Neutrophil (primary cell): ENCODE measurements around the gene CAMK2A.

Experiments
- H3K27ac ChIP-seq: fragments of 200-600 bp; sonication (generic); 2 replicates; pipeline ENCODE4 v1.5.1; 2016; ENCODE audit warnings: mild to moderate bottlenecking, moderate library complexity
- H3K27me3 ChIP-seq: fragments of 200-600 bp; sonication (generic); 2 replicates; pipeline ENCODE4 v1.6.0; 2016; ENCODE audit warnings: mild to moderate bottlenecking
- H3K36me3 ChIP-seq: fragments of 200-600 bp; sonication (generic); 2 replicates; pipeline ENCODE4 v1.5.1; 2017
- H3K4me1 ChIP-seq, 2 experiments: fragments of 200-600 bp in 1 of 2; sonication (generic) in 1 of 2; 1 replicate in 1 of 2; 2 replicates in 1 of 2; pipeline versions ENCODE4 v1.5.1 to v1.6.1; 2013 to 2016; ENCODE audit warnings: low read depth in 1 of 2, low read length in 1 of 2, mild to moderate bottlenecking in 1 of 2, moderate library complexity in 1 of 2; ENCODE audit not compliant: control insufficient read depth in 1 of 2, insufficient read depth in 1 of 2
- H3K4me3 ChIP-seq, 2 experiments: fragments of 200-600 bp in 1 of 2; sonication (generic) in 1 of 2; 1 replicate in 1 of 2; 2 replicates in 1 of 2; pipeline ENCODE4 v1.5.1; 2013 to 2016; ENCODE audit warnings: low read depth in 1 of 2, low read length in 1 of 2, mild to moderate bottlenecking in 1 of 2, moderate library complexity in 1 of 2
- H3K9me3 ChIP-seq: fragments of 200-600 bp; sonication (generic); 2 replicates; pipeline ENCODE4 v1.5.1; 2016
- TF ChIP-seq, protein P1 (sequence below): fragments of 200-600 bp; sonication (generic); IDR thresholded peaks from 2 replicates; pipeline ENCODE4 v1.5.1; 2016; ENCODE audit warnings: antibody characterized with exemption

Gene CAMK2A

GRCh38 chr5:150217038-150217437, 72.5 kb downstream of the CAMK2A start:
- no peaks in the 10 kb centered on the region for H3K27me3 ChIP-seq
- no peaks in the 10 kb centered on the region for H3K9me3 ChIP-seq
- TF ChIP-seq, protein P1, sequence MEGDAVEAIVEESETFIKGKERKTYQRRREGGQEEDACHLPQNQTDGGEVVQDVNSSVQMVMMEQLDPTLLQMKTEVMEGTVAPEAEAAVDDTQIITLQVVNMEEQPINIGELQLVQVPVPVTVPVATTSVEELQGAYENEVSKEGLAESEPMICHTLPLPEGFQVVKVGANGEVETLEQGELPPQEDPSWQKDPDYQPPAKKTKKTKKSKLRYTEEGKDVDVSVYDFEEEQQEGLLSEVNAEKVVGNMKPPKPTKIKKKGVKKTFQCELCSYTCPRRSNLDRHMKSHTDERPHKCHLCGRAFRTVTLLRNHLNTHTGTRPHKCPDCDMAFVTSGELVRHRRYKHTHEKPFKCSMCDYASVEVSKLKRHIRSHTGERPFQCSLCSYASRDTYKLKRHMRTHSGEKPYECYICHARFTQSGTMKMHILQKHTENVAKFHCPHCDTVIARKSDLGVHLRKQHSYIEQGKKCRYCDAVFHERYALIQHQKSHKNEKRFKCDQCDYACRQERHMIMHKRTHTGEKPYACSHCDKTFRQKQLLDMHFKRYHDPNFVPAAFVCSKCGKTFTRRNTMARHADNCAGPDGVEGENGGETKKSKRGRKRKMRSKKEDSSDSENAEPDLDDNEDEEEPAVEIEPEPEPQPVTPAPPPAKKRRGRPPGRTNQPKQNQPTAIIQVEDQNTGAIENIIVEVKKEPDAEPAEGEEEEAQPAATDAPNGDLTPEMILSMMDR, result no peak
- no peak overlapping the region for H3K4me3 ChIP-seq
- H3K4me1 ChIP-seq, result no peaks in the 10 kb centered on the region
- H3K27ac ChIP-seq, result no peak overlapping the region
- no peaks in the 10 kb centered on the region for H3K36me3 ChIP-seq

DNA sequence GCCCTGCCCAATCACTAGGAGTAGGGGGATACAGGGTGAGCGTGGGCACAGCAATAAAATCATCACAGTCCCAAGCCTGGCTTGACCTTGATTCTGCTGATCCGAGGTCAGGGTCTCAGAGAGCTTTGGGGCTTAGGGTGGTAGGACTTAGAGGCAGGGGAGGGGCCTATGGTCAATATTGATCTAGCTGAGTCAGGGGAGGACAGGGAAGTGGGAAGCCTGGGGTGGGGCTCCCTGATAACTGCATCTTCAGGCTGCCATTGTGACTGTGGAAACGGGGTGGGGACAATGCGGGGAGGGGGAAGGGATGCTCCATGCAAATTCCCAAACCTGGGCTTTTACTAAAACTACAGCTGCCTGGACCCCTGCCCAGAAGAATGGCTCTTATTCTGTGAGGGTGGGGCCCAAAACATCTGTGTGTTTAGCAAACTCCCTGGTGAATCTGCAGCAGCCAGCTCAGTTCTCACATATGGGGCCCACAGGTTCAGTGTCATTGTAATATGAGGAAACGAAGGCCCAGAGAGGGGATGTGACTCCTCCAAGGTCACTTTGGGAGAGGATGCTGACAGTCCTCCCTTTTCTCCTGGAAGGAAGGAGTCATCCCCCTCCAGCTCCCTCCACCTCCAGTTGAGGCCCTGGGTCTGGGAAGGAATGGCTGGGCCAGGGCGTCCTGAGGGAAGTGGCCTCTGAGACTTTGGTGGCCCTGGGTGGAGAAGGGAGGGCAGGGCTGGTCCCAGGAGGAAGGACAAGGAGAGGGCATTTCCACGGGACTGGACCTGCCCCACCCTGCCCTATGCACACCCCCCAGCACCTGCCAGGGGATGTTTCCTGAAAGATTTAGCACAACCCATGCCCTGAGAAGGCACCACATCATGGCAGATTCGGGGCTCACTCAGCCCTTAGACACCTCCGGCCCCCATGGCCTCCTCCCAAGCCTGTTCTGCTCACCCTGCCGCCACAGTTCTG, 73.3 kb downstream of the CAMK2A start:
- H3K9me3 ChIP-seq, result no peaks in the 10 kb centered on the region
- TF ChIP-seq, protein P1, result no peak
- H3K4me1 ChIP-seq, result no peaks in the 10 kb centered on the region
- no peak overlapping the region for H3K4me3 ChIP-seq
- no peaks in the 10 kb centered on the region for H3K27me3 ChIP-seq
- H3K27ac ChIP-seq, result no peak overlapping the region
- H3K36me3 ChIP-seq, result no peaks in the 10 kb centered on the region

DNA sequence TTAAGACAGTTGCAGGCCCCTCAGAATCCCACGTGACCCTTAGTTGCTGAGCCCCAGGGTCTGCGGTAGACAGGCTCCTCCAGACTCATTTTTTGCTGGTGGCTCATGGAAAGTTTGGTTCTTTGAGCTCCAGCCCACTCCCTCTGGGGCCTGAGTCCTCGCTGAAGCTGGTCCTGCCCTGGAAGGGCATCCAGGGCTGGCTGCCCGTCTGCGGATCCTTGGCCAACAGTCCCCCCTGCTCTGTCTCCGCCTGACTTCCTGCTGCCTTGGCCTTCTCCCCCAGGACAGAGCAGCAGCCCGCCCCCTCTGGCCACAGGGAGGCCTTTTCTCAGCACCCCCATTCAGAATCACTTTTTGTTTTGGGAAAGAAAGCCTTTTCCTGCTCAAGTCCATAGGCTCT, 75.3 kb downstream of the CAMK2A start:
- no peak overlapping the region for H3K27ac ChIP-seq
- TF ChIP-seq, protein P1, result no peak
- H3K36me3 ChIP-seq, result no peaks in the 10 kb centered on the region
- H3K4me1 ChIP-seq, result peaks cover 0 to 2% of the 10 kb centered on the region in 2 experiments
- peaks cover 14% of the 10 kb centered on the region for H3K27me3 ChIP-seq
- H3K4me3 ChIP-seq, result no peak overlapping the region
- H3K9me3 ChIP-seq, result no peaks in the 10 kb centered on the region

- Histone ChIP-seq H3K36me3 (no peaks in the 10 kb centered on the region), H3K9me3 (no peaks in the 10 kb centered on the region), H3K27me3 (peaks cover 21% of the 10 kb centered on the region), H3K27ac (no peak overlapping the region), H3K4me1 (peaks cover 0 to 3% of the 10 kb centered on the region in 2 experiments), H3K4me3 (no peak overlapping the region)
- TF ChIP-seq, protein P1, result no peak
These were observed 76.0 kb downstream of the CAMK2A start for GRCh38 chr5:150213530-150213929.

GRCh38 chr5:150211156-150212030, 78.2 kb downstream of the CAMK2A start:
- H3K27me3 ChIP-seq, result peaks cover 40% of the 10 kb centered on the region
- H3K4me3 ChIP-seq, result no peak overlapping the region
- peaks cover 0 to 3% of the 10 kb centered on the region in 2 experiments for H3K4me1 ChIP-seq
- TF ChIP-seq, protein P1, result no peak
- no peaks in the 10 kb centered on the region for H3K36me3 ChIP-seq
- H3K9me3 ChIP-seq, result no peaks in the 10 kb centered on the region
- no peak overlapping the region for H3K27ac ChIP-seq
